ENCODE measurements around the gene GGTLC2. TPM values are rescaled to one million over a fixed set of nuclear protein-coding genes. Genes with fewer than 3 reads are reported as not detected.

GGTLC2 gene
- total RNA-seq, 1 donor from 2014 or later = not detected

- no peak for DNase-seq
- no peaks in the 10 kb centered on the region for H3K9me3 Mint-ChIP-seq
- H3K27ac Mint-ChIP-seq = no peak overlapping the region
- H3K4me3 Mint-ChIP-seq = no peak overlapping the region
- H3K36me3 Mint-ChIP-seq (ENCODE audit: low read depth) = no peaks in the 10 kb centered on the region
- no peaks in the 10 kb centered on the region for H3K4me1 Mint-ChIP-seq
- H3K27me3 Mint-ChIP-seq = peaks cover 19% of the 10 kb centered on the region
- intact Hi-C loops (cut with micrococcal nuclease) = no loop called here
These were observed 24.7 kb downstream of the GGTLC2 start for GRCh38 chr22:22669093-22669492.

GRCh38 chr22:22670076-22670795, 25.8 kb downstream of the GGTLC2 start:
- Mint-ChIP-seq H3K4me1 (no peaks in the 10 kb centered on the region), H3K27me3 (peaks cover 25% of the 10 kb centered on the region), H3K4me3 (no peak overlapping the region), H3K27ac (no peak overlapping the region), H3K9me3 (no peaks in the 10 kb centered on the region), H3K36me3 (ENCODE audit: low read depth) (no peaks in the 10 kb centered on the region)
- no peak for DNase-seq
- intact Hi-C loops (cut with micrococcal nuclease) = no loop called here

- H3K4me3 Mint-ChIP-seq = no peak overlapping the region
These were observed 27.1 kb downstream of the GGTLC2 start for GRCh38 chr22:22671506-22671905.

GRCh38 chr22:22673099-22673498, 28.7 kb downstream of the GGTLC2 start:
- no peak for DNase-seq
- no peaks in the 10 kb centered on the region for H3K9me3 Mint-ChIP-seq
- H3K4me1 Mint-ChIP-seq = no peaks in the 10 kb centered on the region
- no peaks in the 10 kb centered on the region for H3K36me3 Mint-ChIP-seq (ENCODE audit: low read depth)
- no peak overlapping the region for H3K27ac Mint-ChIP-seq
- peaks cover 34% of the 10 kb centered on the region for H3K27me3 Mint-ChIP-seq
- intact Hi-C loops (cut with micrococcal nuclease) = no loop called here
- no peak overlapping the region for H3K4me3 Mint-ChIP-seq

More at GRCh38 chr22:22671506-22671905, 27.1 kb downstream of the GGTLC2 start:
- intact Hi-C loops (cut with micrococcal nuclease) = no loop called here
- DNase-seq = no peak
- peaks cover 28% of the 10 kb centered on the region for H3K27me3 Mint-ChIP-seq
- H3K9me3 Mint-ChIP-seq = no peaks in the 10 kb centered on the region
- no peaks in the 10 kb centered on the region for H3K36me3 Mint-ChIP-seq (ENCODE audit: low read depth)
- no peaks in the 10 kb centered on the region for H3K4me1 Mint-ChIP-seq
- H3K27ac Mint-ChIP-seq = no peak overlapping the region

- H3K27ac Mint-ChIP-seq = no peak overlapping the region
- intact Hi-C loops (cut with micrococcal nuclease) = no loop called here
- DNase-seq = no peak
These were observed 29.2 kb downstream of the GGTLC2 start for GRCh38 chr22:22673628-22674027.

GRCh38 chr22:22674467-22674866, 30.1 kb downstream of the GGTLC2 start:
- intact Hi-C loops (cut with micrococcal nuclease) = no loop called here
- no peak for DNase-seq
- Mint-ChIP-seq H3K4me3 (no peak overlapping the region), H3K27me3 (peaks cover 38% of the 10 kb centered on the region), H3K36me3 (ENCODE audit: low read depth) (no peaks in the 10 kb centered on the region), H3K9me3 (no peaks in the 10 kb centered on the region), H3K27ac (no peak overlapping the region), H3K4me1 (peaks cover 6% of the 10 kb centered on the region)

More at GRCh38 chr22:22673628-22674027, 29.2 kb downstream of the GGTLC2 start:
- no peaks in the 10 kb centered on the region for H3K9me3 Mint-ChIP-seq
- peaks cover 35% of the 10 kb centered on the region for H3K27me3 Mint-ChIP-seq
- no peak overlapping the region for H3K4me3 Mint-ChIP-seq
- no peaks in the 10 kb centered on the region for H3K36me3 Mint-ChIP-seq (ENCODE audit: low read depth)
- peaks cover 1% of the 10 kb centered on the region for H3K4me1 Mint-ChIP-seq

GRCh38 chr22:22678970-22679369, 34.6 kb downstream of the GGTLC2 start:
- peaks cover 21% of the 10 kb centered on the region for H3K27me3 Mint-ChIP-seq

GRCh38 chr22:22680396-22680795, 36.0 kb downstream of the GGTLC2 start:
- Mint-ChIP-seq H3K9me3 (no peaks in the 10 kb centered on the region), H3K27ac (no peak overlapping the region), H3K36me3 (ENCODE audit: low read depth) (no peaks in the 10 kb centered on the region), H3K27me3 (peaks cover 11% of the 10 kb centered on the region), H3K4me1 (peaks cover 6% of the 10 kb centered on the region), H3K4me3 (no peak overlapping the region)
- no peak for DNase-seq
- intact Hi-C loops (cut with micrococcal nuclease) = no loop called here

More at GRCh38 chr22:22678970-22679369, 34.6 kb downstream of the GGTLC2 start:
- no peak for DNase-seq
- Mint-ChIP-seq H3K27ac (no peak overlapping the region), H3K4me3 (no peak overlapping the region), H3K4me1 (peaks cover 6% of the 10 kb centered on the region), H3K9me3 (no peaks in the 10 kb centered on the region), H3K36me3 (ENCODE audit: low read depth) (no peaks in the 10 kb centered on the region)
- intact Hi-C loops (cut with micrococcal nuclease) = no loop called here

GRCh38 chr22:22681221-22681739, 36.9 kb downstream of the GGTLC2 start:
- intact Hi-C loops (cut with micrococcal nuclease) = no loop called here
- Mint-ChIP-seq H3K4me3 (no peak overlapping the region), H3K4me1 (peaks cover 6% of the 10 kb centered on the region), H3K9me3 (no peaks in the 10 kb centered on the region), H3K36me3 (ENCODE audit: low read depth) (no peaks in the 10 kb centered on the region), H3K27ac (no peak overlapping the region), H3K27me3 (peaks cover 10% of the 10 kb centered on the region)
- no peak for DNase-seq

- Mint-ChIP-seq H3K27me3 (peaks cover 7% of the 10 kb centered on the region), H3K9me3 (no peaks in the 10 kb centered on the region), H3K27ac (no peak overlapping the region), H3K4me3 (no peak overlapping the region), H3K4me1 (peaks cover 6% of the 10 kb centered on the region), H3K36me3 (ENCODE audit: low read depth) (no peaks in the 10 kb centered on the region)
- no peak for DNase-seq
- intact Hi-C loops (cut with micrococcal nuclease) = no loop called here
These were observed 37.8 kb downstream of the GGTLC2 start for GRCh38 chr22:22682196-22682595.

- intact Hi-C loops (cut with micrococcal nuclease) = no loop called here
- peaks cover 6% of the 10 kb centered on the region for H3K4me1 Mint-ChIP-seq
- no peak overlapping the region for H3K4me3 Mint-ChIP-seq
- DNase-seq = no peak
- H3K27ac Mint-ChIP-seq = no peak overlapping the region
- H3K27me3 Mint-ChIP-seq = peaks cover 4% of the 10 kb centered on the region
- H3K36me3 Mint-ChIP-seq (ENCODE audit: low read depth) = no peaks in the 10 kb centered on the region
- H3K9me3 Mint-ChIP-seq = no peaks in the 10 kb centered on the region
These were observed 38.6 kb downstream of the GGTLC2 start for GRCh38 chr22:22682807-22683667.

- H3K4me1 Mint-ChIP-seq = peaks cover 3% of the 10 kb centered on the region
These were observed 39.4 kb downstream of the GGTLC2 start for GRCh38 chr22:22683668-22684361.

GRCh38 chr22:22684580-22685561, 40.5 kb downstream of the GGTLC2 start:
- peak; percentile 68 for DNase-seq
- Mint-ChIP-seq H3K27ac (no peak overlapping the region), H3K9me3 (no peaks in the 10 kb centered on the region), H3K4me3 (no peak overlapping the region), H3K27me3 (no peaks in the 10 kb centered on the region), H3K36me3 (ENCODE audit: low read depth) (no peaks in the 10 kb centered on the region), H3K4me1 (no peaks in the 10 kb centered on the region)
- intact Hi-C loops (cut with micrococcal nuclease) = no loop called here

More at GRCh38 chr22:22683668-22684361, 39.4 kb downstream of the GGTLC2 start:
- no peaks in the 10 kb centered on the region for H3K36me3 Mint-ChIP-seq (ENCODE audit: low read depth)
- no peak for DNase-seq
- no peak overlapping the region for H3K4me3 Mint-ChIP-seq
- H3K27ac Mint-ChIP-seq = no peak overlapping the region
- peaks cover 2% of the 10 kb centered on the region for H3K27me3 Mint-ChIP-seq
- H3K9me3 Mint-ChIP-seq = no peaks in the 10 kb centered on the region
- intact Hi-C loops (cut with micrococcal nuclease) = no loop called here

Measured in activated CD4-positive, alpha-beta T cell treated with anti-CD3 and anti-CD28 coated beads, Interleukin-2, amount 10 ng/mL, durations not matched to agents 24 days and 14 days (primary cell).